Measurements from ENCODE around the gene RTN4R. TPM values are rescaled to one million over a fixed set of nuclear protein-coding genes. Genes with fewer than 3 reads are reported as not detected.

Gene RTN4R
- total RNA-seq, 2 donors from 2014 or later, result 12.8 to 17.7 TPM

DNA sequence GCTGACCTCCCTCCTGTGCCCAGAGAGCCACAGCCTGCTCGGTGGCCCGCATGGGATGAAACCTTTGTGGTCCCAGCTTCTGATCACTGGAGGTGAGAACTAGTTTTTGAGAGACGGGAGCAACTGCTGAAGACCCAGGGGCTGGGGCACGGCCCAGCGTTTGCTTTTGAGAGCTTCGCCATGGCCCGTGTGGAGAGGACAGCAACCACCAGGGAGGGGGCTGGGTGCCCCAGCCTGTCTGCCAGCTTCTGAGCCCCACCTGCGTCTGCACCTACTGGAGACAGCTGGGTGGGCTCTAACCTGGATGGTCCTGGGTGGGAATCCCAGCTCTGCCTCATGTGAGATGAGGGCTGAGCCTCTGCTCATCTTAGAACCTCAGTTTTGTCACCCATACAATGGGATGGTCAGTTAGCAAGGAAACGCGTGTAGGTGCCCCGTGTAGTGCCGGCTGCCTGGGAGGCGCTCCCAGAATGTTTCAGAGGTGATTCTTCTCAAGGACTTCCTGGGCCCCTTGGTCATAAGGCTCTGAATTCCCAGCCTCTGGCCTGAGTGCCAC, 66.2 kb downstream of the RTN4R start:
- Mint-ChIP-seq H3K36me3 (ENCODE audit: low read depth) (no peaks in the 10 kb centered on the region), H3K27me3 (ENCODE audit: insufficient read depth) (no peaks in the 10 kb centered on the region), H3K4me3 (no peak overlapping the region), H3K27ac (peak overlapping the region; percentile 48), H3K9me3 (no peaks in the 10 kb centered on the region), H3K4me1 (peaks cover 40% of the 10 kb centered on the region)
- Histone ChIP-seq H3K4me3 (ENCODE audit: low read length) (no peak overlapping the region), H3K27me3 (ENCODE audit: control insufficient read depth, insufficient read depth, low read length, poor library complexity, severe bottlenecking) (no peaks in the 10 kb centered on the region), H3K27ac (ENCODE audit: low read depth, low read length) (no peak overlapping the region), H3K4me1 (ENCODE audit: control insufficient read depth, insufficient read depth, low read length) (peaks cover 43% of the 10 kb centered on the region), H3K9me3 (ENCODE audit: control insufficient read depth, low read length) (no peaks in the 10 kb centered on the region), H3K9ac (ENCODE audit: extremely low read depth, low read length, poor library complexity, severe bottlenecking) (no peak overlapping the region), H3K36me3 (ENCODE audit: control insufficient read depth, insufficient read depth, low read length) (no peaks in the 10 kb centered on the region)
- 89 to 99% methylated on average over 10 to 13 of the region's 13 CpGs for WGBS, 2 experiments (ENCODE audit: insufficient coverage in 1 of 2, insufficient read length in 1 of 2)
- TF ChIP-seq, protein P1, sequence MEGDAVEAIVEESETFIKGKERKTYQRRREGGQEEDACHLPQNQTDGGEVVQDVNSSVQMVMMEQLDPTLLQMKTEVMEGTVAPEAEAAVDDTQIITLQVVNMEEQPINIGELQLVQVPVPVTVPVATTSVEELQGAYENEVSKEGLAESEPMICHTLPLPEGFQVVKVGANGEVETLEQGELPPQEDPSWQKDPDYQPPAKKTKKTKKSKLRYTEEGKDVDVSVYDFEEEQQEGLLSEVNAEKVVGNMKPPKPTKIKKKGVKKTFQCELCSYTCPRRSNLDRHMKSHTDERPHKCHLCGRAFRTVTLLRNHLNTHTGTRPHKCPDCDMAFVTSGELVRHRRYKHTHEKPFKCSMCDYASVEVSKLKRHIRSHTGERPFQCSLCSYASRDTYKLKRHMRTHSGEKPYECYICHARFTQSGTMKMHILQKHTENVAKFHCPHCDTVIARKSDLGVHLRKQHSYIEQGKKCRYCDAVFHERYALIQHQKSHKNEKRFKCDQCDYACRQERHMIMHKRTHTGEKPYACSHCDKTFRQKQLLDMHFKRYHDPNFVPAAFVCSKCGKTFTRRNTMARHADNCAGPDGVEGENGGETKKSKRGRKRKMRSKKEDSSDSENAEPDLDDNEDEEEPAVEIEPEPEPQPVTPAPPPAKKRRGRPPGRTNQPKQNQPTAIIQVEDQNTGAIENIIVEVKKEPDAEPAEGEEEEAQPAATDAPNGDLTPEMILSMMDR (conservative IDR thresholded peaks at IDR 0.05), result no peak
- no peak for DNase-seq

GRCh38 chr22:20199906-20200305, 68.2 kb downstream of the RTN4R start:
- H3K36me3 ChIP-seq (ENCODE audit: control insufficient read depth, insufficient read depth, low read length), result no peaks in the 10 kb centered on the region
- no peaks in the 10 kb centered on the region for H3K36me3 Mint-ChIP-seq (ENCODE audit: low read depth)
- no peak for DNase-seq
- H3K4me1 ChIP-seq (ENCODE audit: control insufficient read depth, insufficient read depth, low read length), result peaks cover 28% of the 10 kb centered on the region
- WGBS, 2 experiments (ENCODE audit: insufficient coverage in 1 of 2, insufficient read length in 1 of 2), result 92 to 100% methylated on average over 3 to 5 of the region's 5 CpGs
- H3K4me1 Mint-ChIP-seq, result peaks cover 25% of the 10 kb centered on the region
- H3K27me3 Mint-ChIP-seq (ENCODE audit: insufficient read depth), result no peaks in the 10 kb centered on the region
- no peak overlapping the region for H3K4me3 Mint-ChIP-seq
- no peaks in the 10 kb centered on the region for H3K9me3 Mint-ChIP-seq
- H3K27ac ChIP-seq (ENCODE audit: low read depth, low read length), result no peak overlapping the region
- H3K27ac Mint-ChIP-seq, result no peak overlapping the region
- TF ChIP-seq, protein P1 (conservative IDR thresholded peaks at IDR 0.05), result no peak
- H3K27me3 ChIP-seq (ENCODE audit: control insufficient read depth, insufficient read depth, low read length, poor library complexity, severe bottlenecking), result no peaks in the 10 kb centered on the region
- no peaks in the 10 kb centered on the region for H3K9me3 ChIP-seq (ENCODE audit: control insufficient read depth, low read length)
- H3K4me3 ChIP-seq (ENCODE audit: low read length), result no peak overlapping the region
- no peak overlapping the region for H3K9ac ChIP-seq (ENCODE audit: extremely low read depth, low read length, poor library complexity, severe bottlenecking)

DNA sequence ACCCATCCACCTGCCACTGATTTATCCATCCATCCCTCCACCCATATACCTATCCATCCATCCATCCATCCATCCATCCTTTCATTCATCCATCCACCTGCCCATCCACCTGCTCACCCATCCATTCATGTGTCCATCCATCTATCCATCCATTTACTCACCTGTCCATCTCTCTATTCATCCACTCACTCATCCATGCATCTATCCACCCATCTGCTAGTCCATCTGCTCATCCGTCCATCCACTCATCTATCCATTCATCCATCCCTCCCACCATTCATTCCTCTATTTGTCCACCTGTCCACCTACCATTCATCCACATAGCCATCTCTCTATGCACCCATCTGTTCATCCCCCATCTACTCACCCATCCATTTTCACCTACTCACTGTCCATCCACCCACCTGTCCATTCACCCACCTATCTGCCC, 68.7 kb downstream of the RTN4R start:
- H3K27ac ChIP-seq (ENCODE audit: low read depth, low read length), result no peak overlapping the region
- no peaks in the 10 kb centered on the region for H3K36me3 ChIP-seq (ENCODE audit: control insufficient read depth, insufficient read depth, low read length)
- no peaks in the 10 kb centered on the region for H3K36me3 Mint-ChIP-seq (ENCODE audit: low read depth)
- DNase-seq, result no peak
- TF ChIP-seq, protein P1 (conservative IDR thresholded peaks at IDR 0.05), result no peak
- H3K9me3 Mint-ChIP-seq, result no peaks in the 10 kb centered on the region
- no peaks in the 10 kb centered on the region for H3K27me3 ChIP-seq (ENCODE audit: control insufficient read depth, insufficient read depth, low read length, poor library complexity, severe bottlenecking)
- WGBS, 2 experiments (ENCODE audit: insufficient coverage in 1 of 2, insufficient read length in 1 of 2), result 88 to 89% methylated on average over 1 of the region's 1 CpG
- H3K4me1 Mint-ChIP-seq, result peaks cover 20% of the 10 kb centered on the region
- no peaks in the 10 kb centered on the region for H3K27me3 Mint-ChIP-seq (ENCODE audit: insufficient read depth)
- H3K4me3 Mint-ChIP-seq, result no peak overlapping the region
- H3K4me3 ChIP-seq (ENCODE audit: low read length), result no peak overlapping the region
- no peaks in the 10 kb centered on the region for H3K9me3 ChIP-seq (ENCODE audit: control insufficient read depth, low read length)
- H3K9ac ChIP-seq (ENCODE audit: extremely low read depth, low read length, poor library complexity, severe bottlenecking), result no peak overlapping the region
- H3K4me1 ChIP-seq (ENCODE audit: control insufficient read depth, insufficient read depth, low read length), result peaks cover 23% of the 10 kb centered on the region
- H3K27ac Mint-ChIP-seq, result no peak overlapping the region
